HepG2 (cell line): Measurements from ENCODE around the gene ANKRD39. TPM values are rescaled to one million over a fixed set of nuclear protein-coding genes. Genes with fewer than 3 reads are reported as not detected.

Experiments
- ATAC-seq: fragments of 200-7000 bp; cut with Tn5 transposase; 3 replicates; pipeline ENCODE4 v1.9.1; 2020; ENCODE audit warnings: mild to moderate bottlenecking, moderate library complexity
- BruUV-seq: library from RNA; stranded (reverse); fragments of 400-500 nt; replicated peaks from 2 replicates; lab custom pipeline; 2021; lab: Mats Ljungman, UMichigan
- CTCF ChIA-PET: fragments of 300-600 bp; formaldehyde crosslinking; extraction: SDS; loops from one replicate; lab custom pipeline; 2021; ENCODE audit warnings: low total read pairs, inconsistent platforms, low intra/inter-chr PET ratio; lab: Yijun Ruan, JAX
- POLR2A ChIA-PET: fragments of 350-600 bp; sonication (Branson Sonifier 250); formaldehyde crosslinking; loops from one replicate; lab custom pipeline; 2020; ENCODE audit warnings: antibody characterized with exemption, inconsistent platforms; lab: Yijun Ruan, JAX
- DNase-seq: peaks from one replicate; pipeline ENCODE4 v3.0.0-alpha.2; 2015; ENCODE audit warnings: low spot score
- FAIRE-seq: peaks from 3 replicates; lab custom pipeline; 2011; peaks lifted over from hg19 to GRCh38; lab: Jason Lieb, UNC
- H2AFZ ChIP-seq: one replicate; pipeline ENCODE4 v1.6.1; 2011; ENCODE audit warnings: low read length, inconsistent platforms
- H3K27ac ChIP-seq: fragments of 300-600 bp; 3 replicates; pipeline ENCODE4 v1.8.0; 2011; ENCODE audit warnings: mixed run types, mild to moderate bottlenecking, mixed read lengths, low read length, inconsistent platforms; ENCODE audit not compliant: insufficient read depth; ENCODE audit errors: extremely low read length
- H3K27me3 ChIP-seq, 2 experiments: fragments of 200-600 bp in 1 of 2; 2 replicates in 1 of 2; 3 replicates in 1 of 2; pipeline versions ENCODE4 v1.6.0 to v1.8.0; 2011; ENCODE audit warnings: low read length in 2 of 2, mild to moderate bottlenecking in 2 of 2, moderate library complexity in 2 of 2, inconsistent platforms in 1 of 2; ENCODE audit not compliant: insufficient read depth in 2 of 2, control insufficient read depth in 1 of 2
- H3K36me3 ChIP-seq, 2 experiments: fragments of 200-600 bp in 1 of 2; replicated peaks in 1 of 2; 2 replicates in 1 of 2; 3 replicates in 1 of 2; pipeline versions ENCODE4 v1.5.1 to v1.8.0; 2011; ENCODE audit warnings: low read length in 2 of 2, inconsistent platforms in 1 of 2; ENCODE audit not compliant: insufficient read depth in 2 of 2, control insufficient read depth in 1 of 2
- H3K4me1 ChIP-seq: 2 replicates; pipeline ENCODE4 v1.5.1; 2012; ENCODE audit warnings: low read length, inconsistent platforms; ENCODE audit not compliant: insufficient read depth
- H3K4me2 ChIP-seq: 2 replicates; pipeline ENCODE4 v1.6.0; 2011; ENCODE audit warnings: low read depth, low read length, inconsistent platforms
- H3K4me3 ChIP-seq, 3 experiments: fragments of 200-600 bp in 1 of 3; sonication (generic), shearing (Covaris generic) in 1 of 3; replicated peaks in 1 of 3; 2 replicates each; pipeline ENCODE4 v1.5.1; 2011 to 2016; ENCODE audit warnings: low read length in 3 of 3, inconsistent platforms in 2 of 3, low read depth in 2 of 3, mild to moderate bottlenecking in 2 of 3, control low read depth in 1 of 3, mixed read lengths in 1 of 3; ENCODE audit not compliant: insufficient read depth in 1 of 3
- H3K79me2 ChIP-seq: one replicate; pipeline ENCODE4 v1.6.1; 2011; ENCODE audit warnings: low read length, inconsistent platforms; ENCODE audit not compliant: insufficient read depth
- H3K9ac ChIP-seq: 2 replicates; pipeline ENCODE4 v1.6.0; 2011; ENCODE audit warnings: mild to moderate bottlenecking, low read depth, low read length, inconsistent platforms; ENCODE audit not compliant: insufficient read depth
- H3K9me3 ChIP-seq: 2 replicates; pipeline ENCODE4 v1.5.1; 2012; ENCODE audit warnings: mild to moderate bottlenecking, low read length
- H4K20me1 ChIP-seq: 2 replicates; pipeline ENCODE4 v1.6.0; 2011; ENCODE audit warnings: inconsistent platforms, mild to moderate bottlenecking, low read length, moderate library complexity; ENCODE audit not compliant: insufficient read depth
- AHR ChIP-seq: IDR thresholded peaks from 2 replicates; pipeline ENCODE4 v1.6.1; 2018; ENCODE audit warnings: missing genetic modification reagents, missing compliant biosample characterization
- ATF4 ChIP-seq, 2 experiments: fragments of 450-650 bp in 1 of 2; sonication (generic) in 1 of 2; formaldehyde crosslinking; IDR thresholded peaks; 2 replicates each; pipeline versions ENCODE4 v1.5.0 to v1.8.0; 2020 to 2022; ENCODE audit warnings: mild to moderate bottlenecking in 1 of 2, missing genetic modification reagents in 1 of 2
- HNRNPUL1 ChIP-seq: fragments of 200-400 bp; formaldehyde crosslinking; IDR thresholded peaks from 2 replicates; pipeline ENCODE4 v1.6.1; 2017; ENCODE audit warnings: low read depth, mild to moderate bottlenecking, low read length, moderate library complexity
- NFYB ChIP-seq: sonication (generic); formaldehyde crosslinking; IDR thresholded peaks from 2 replicates; pipeline ENCODE4 v1.4.0; 2020; ENCODE audit warnings: missing genetic modification reagents
- TBX2 ChIP-seq: sonication (generic); formaldehyde crosslinking; IDR thresholded peaks from 2 replicates; pipeline ENCODE4 v1.5.0; 2020; ENCODE audit warnings: missing genetic modification reagents, mild to moderate bottlenecking, borderline replicate concordance
- TGIF2 ChIP-seq: IDR thresholded peaks from 2 replicates; pipeline ENCODE4 v1.6.1; 2016; ENCODE audit warnings: control low read depth, missing compliant biosample characterization
- ZBED4 ChIP-seq: sonication (generic); formaldehyde crosslinking; IDR thresholded peaks from 2 replicates; pipeline ENCODE4 v1.4.0; 2020; ENCODE audit warnings: missing genetic modification reagents, borderline replicate concordance
- ZNF558 ChIP-seq: sonication (generic); formaldehyde crosslinking; IDR thresholded peaks from 2 replicates; pipeline ENCODE4 v1.9.0; 2022; ENCODE audit warnings: mild to moderate bottlenecking, missing genetic modification reagents, borderline replicate concordance
- ZNF576 ChIP-seq: sonication (generic); formaldehyde crosslinking; IDR thresholded peaks from 2 replicates; pipeline ENCODE4 v1.4.0; 2020; ENCODE audit warnings: mild to moderate bottlenecking, missing genetic modification reagents
- ZNF772 ChIP-seq: sonication (generic); formaldehyde crosslinking; IDR thresholded peaks from 2 replicates; pipeline ENCODE4 v1.5.0; 2020; ENCODE audit warnings: mild to moderate bottlenecking, missing genetic modification reagents
- WGBS: methylation state at CpG from one replicate; pipeline ENCODE4 v1.1.6; 2017; ENCODE audit warnings: low lambda C conversion rate; 5-methylcytosine and 5-hydroxymethylcytosine counted together
- in situ Hi-C: cut with HindIII; loops from 2 replicates; pipeline ENCODE4 v1.10.0; 2017; ENCODE audit warnings: low pct_unique_long_range_greater_than_20kb; ENCODE audit not compliant: extremely low pct_ligation_motif_present
- intact Hi-C: fragments of 100-400 bp; cut with micrococcal nuclease; formaldehyde crosslinking; loops from one replicate; pipeline ENCODE4 v1.10.0; 2022; ENCODE audit not compliant: unreplicated experiment
- polyA plus RNA-seq, 8 experiments: library from polyadenylated mRNA; depleted of rRNA in 3 of 8; stranded (reverse) in 7 of 8; unstranded in 1 of 8; fragments of >200 nt; fragmentation: Illumina TruSeq in 4 of 8; extraction: Trizol in 4 of 8; gene quantifications; 2 replicates each; pipeline versions ENCODE4 v1.2.1 to v1.2.3, GENCODE V29; 2011 to 2016; ENCODE audit warnings: low read depth in 4 of 8, missing spikeins in 1 of 8, mixed read lengths in 1 of 8; ENCODE audit not compliant: insufficient read depth in 1 of 8
- total RNA-seq, 5 experiments: library from RNA; depleted of rRNA; stranded (reverse); fragments of >200 nt; fragmentation: Illumina TruSeq; extraction: Trizol; gene quantifications; 2 replicates each; pipeline ENCODE4 v1.2.3, GENCODE V29; 2016; ENCODE audit warnings: low read depth in 1 of 5

The ANKRD39 gene
- total and polyA plus RNA-seq, 2 of the 13 experiments (the other 11 are each of a cell fraction or from before 2014, with no cell fraction given): 23.2 to 24.8 TPM

- no TSS peak for BruUV-seq
- Histone ChIP-seq H3K79me2 (no peaks in the 10 kb centered on the region), H3K9ac (no peak overlapping the region), H3K36me3 (no peaks in the 10 kb centered on the region), H3K9me3 (no peaks in the 10 kb centered on the region), H3K4me1 (peaks cover 18% of the 10 kb centered on the region), H3K4me2 (no peak overlapping the region), H3K27ac (no peak overlapping the region), H4K20me1 (no peaks in the 10 kb centered on the region), H3K4me3 (no peak overlapping the region), H2AFZ (no peak overlapping the region), H3K27me3 (peaks cover 28 to 70% of the 10 kb centered on the region in 2 experiments)
- DNase-seq (no peak), ATAC-seq (no peak), FAIRE-seq (no peak)
- TF ChIP-seq AHR (CRISPR knock-in tag) (no peak), ZNF772 (CRISPR knock-in tag) (no peak), TBX2 (CRISPR knock-in tag) (no peak), ZBED4 (CRISPR knock-in tag) (no peak), TGIF2 (no peak), HNRNPUL1 (no peak), ATF4 (CRISPR knock-in tag; IDR thresholded peaks at IDR 0.05) (no peak), NFYB (CRISPR knock-in tag) (no peak), ZNF558 (CRISPR knock-in tag) (no peak), ZNF576 (CRISPR knock-in tag) (no peak)
- intact Hi-C loops (no loop called here), in situ Hi-C loops (no loop called here)
- WGBS: 61% methylated on average over 8 of the region's 8 CpGs
- CTCF ChIA-PET: no interaction called here
- POLR2A ChIA-PET: interaction anchor here (1.2 to 3.1 kb wide), 2 partner anchors 11 to 16 kb away, joined by 3 to 17 read pairs; partner anchors contain the start of gene ANKRD39
Observed at GRCh38 chr2:96873651-96874096, 15.9 kb upstream of the ANKRD39 start.
